ENCODE measurements around the gene UBE2V1.
"Not testable (repeated sequence)": the region's sequence is repeated elsewhere in the genome, so short reads cannot be mapped to it uniquely, and the experiment has no call there.

UBE2V1 gene

GRCh38 chr20:50136822-50137599, 24.1 kb upstream of the UBE2V1 start:
- no peak for DNase-seq

GRCh38 chr20:50135157-50135556, 22.2 kb upstream of the UBE2V1 start:
- not testable (repeated sequence) for DNase-seq

- DNase-seq = no peak
Measured at GRCh38 chr20:50133474-50134217, 20.7 kb upstream of the UBE2V1 start.

- DNase-seq = peak; percentile 60
Measured at GRCh38 chr20:50133041-50133440, 20.1 kb upstream of the UBE2V1 start.

GRCh38 chr20:50130995-50131394, 18.0 kb upstream of the UBE2V1 start:
- no peak for DNase-seq

GRCh38 chr20:50130356-50130723, 17.4 kb upstream of the UBE2V1 start:
- no peak for DNase-seq

- no peak for DNase-seq
Measured at GRCh38 chr20:50129662-50130355, 16.9 kb upstream of the UBE2V1 start.

GRCh38 chr20:50128520-50128905, 15.6 kb upstream of the UBE2V1 start:
- no peak for DNase-seq

- DNase-seq = peak; percentile 64
Measured at GRCh38 chr20:50127587-50128519, 14.9 kb upstream of the UBE2V1 start.

GRCh38 chr20:50126662-50127061, 13.7 kb upstream of the UBE2V1 start:
- no peak for DNase-seq

- no peak for DNase-seq
Measured at GRCh38 chr20:50125279-50125678, 12.3 kb upstream of the UBE2V1 start.

GRCh38 chr20:50124496-50124895, 11.5 kb upstream of the UBE2V1 start:
- DNase-seq = no peak

- no peak for DNase-seq
Measured at GRCh38 chr20:50123418-50123817, 10.5 kb upstream of the UBE2V1 start.

- no peak for DNase-seq
Measured at GRCh38 chr20:50122763-50123162, 9.8 kb upstream of the UBE2V1 start.

- DNase-seq = no peak
Measured at GRCh38 chr20:50121858-50122271, 8.9 kb upstream of the UBE2V1 start.

GRCh38 chr20:50120935-50121693, 8.2 kb upstream of the UBE2V1 start:
- peak; percentile 33 for DNase-seq

GRCh38 chr20:50118203-50118602, 5.3 kb upstream of the UBE2V1 start:
- no peak for DNase-seq

GRCh38 chr20:50116368-50116999, 3.5 kb upstream of the UBE2V1 start:
- DNase-seq = no peak

- peak; percentile 97 for DNase-seq
Measured at GRCh38 chr20:50115591-50116367, 2.8 kb upstream of the UBE2V1 start.

- no peak for DNase-seq
Measured at GRCh38 chr20:50115041-50115512, 2.1 kb upstream of the UBE2V1 start.

All from NCI-H2107 (cell line).